ENCODE results near the gene KLHL14. TPM values are rescaled to one million over a fixed set of nuclear protein-coding genes. Genes with fewer than 3 reads are reported as not detected.

Gene KLHL14
- polyA plus RNA-seq, 2 of the 4 experiments (the other 2 are of a cell fraction) = not detected

DNA sequence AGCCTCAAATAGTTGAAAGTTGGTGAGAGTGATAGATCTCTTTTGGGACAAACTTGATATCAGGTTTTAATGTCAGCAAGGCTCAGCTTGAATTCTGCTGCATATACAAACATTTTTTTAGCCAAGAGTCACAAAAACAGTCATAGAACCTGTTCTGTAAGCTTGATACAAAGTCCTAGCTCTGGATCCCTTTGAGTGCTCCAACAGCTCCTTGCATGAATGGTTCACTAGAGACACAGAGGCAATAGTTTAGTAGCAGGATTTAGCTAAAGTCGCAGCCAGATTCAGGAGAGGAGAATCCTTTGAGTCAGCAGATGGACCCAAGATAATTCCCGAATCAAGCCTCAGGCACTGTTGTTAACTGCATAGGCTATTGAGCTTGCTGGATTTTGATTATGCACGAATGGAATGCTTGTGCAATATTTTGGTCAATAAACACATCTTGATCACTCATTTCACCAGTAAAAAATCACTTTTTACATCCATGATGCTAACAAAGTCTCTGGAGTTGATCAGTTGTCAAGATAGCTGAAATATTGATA, 148.6 kb downstream of the KLHL14 start:
- Histone ChIP-seq H3K27ac (no peak overlapping the region), H3K4me1 (no peaks in the 10 kb centered on the region), H3K9me3 (no peaks in the 10 kb centered on the region), H3K4me3 (no peak overlapping the region), H3K4me2 (no peak overlapping the region)
- CTCF ChIA-PET = no interaction called here
- POLR2A ChIA-PET = no interaction called here
- TF ChIP-seq MYC (IDR thresholded peaks at IDR 0.05; ENCODE audit: borderline replicate concordance, low read length) (no peak), ZC3H11A (IDR thresholded peaks at IDR 0.05) (no peak), ELK1 (IDR thresholded peaks at IDR 0.05; ENCODE audit: low read depth, low read length) (no peak), NR3C1 (IDR thresholded peaks at IDR 0.05) (no peak), PBX3 (IDR thresholded peaks at IDR 0.05) (no peak), MAFK (IDR thresholded peaks at IDR 0.05; ENCODE audit: partially characterized antibody) (no peak), HOXB5 (CRISPR knock-in tag; IDR thresholded peaks at IDR 0.05) (no peak), JUN (IDR thresholded peaks at IDR 0.05) (no peak), CTCF (IDR thresholded peaks at IDR 0.05) (no peak), FOSB (CRISPR knock-in tag; IDR thresholded peaks at IDR 0.05) (no peak), SMC3 (IDR thresholded peaks at IDR 0.05) (no peak), JUNB (IDR thresholded peaks at IDR 0.05) (no peak), HOXB13 (CRISPR knock-in tag; IDR thresholded peaks at IDR 0.05; ENCODE audit: low read depth) (no peak), HOXA7 (CRISPR knock-in tag; IDR thresholded peaks at IDR 0.05) (no peak), RARB (CRISPR knock-in tag; IDR thresholded peaks at IDR 0.05) (no peak), HDAC2 (IDR thresholded peaks at IDR 0.05) (no peak), RAD21 (conservative IDR thresholded peaks at IDR 0.05 in 1 of 2, IDR thresholded peaks at IDR 0.05 in 1 of 2) (no peak)
- TF ChIP-seq, protein P1, sequence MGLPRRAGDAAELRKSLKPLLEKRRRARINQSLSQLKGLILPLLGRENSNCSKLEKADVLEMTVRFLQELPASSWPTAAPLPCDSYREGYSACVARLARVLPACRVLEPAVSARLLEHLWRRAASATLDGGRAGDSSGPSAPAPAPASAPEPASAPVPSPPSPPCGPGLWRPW (IDR thresholded peaks at IDR 0.05) = no peak
- TF ChIP-seq, protein P2, sequence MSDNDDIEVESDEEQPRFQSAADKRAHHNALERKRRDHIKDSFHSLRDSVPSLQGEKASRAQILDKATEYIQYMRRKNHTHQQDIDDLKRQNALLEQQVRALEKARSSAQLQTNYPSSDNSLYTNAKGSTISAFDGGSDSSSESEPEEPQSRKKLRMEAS (IDR thresholded peaks at IDR 0.05) = no peak
- TF ChIP-seq, protein P3, sequence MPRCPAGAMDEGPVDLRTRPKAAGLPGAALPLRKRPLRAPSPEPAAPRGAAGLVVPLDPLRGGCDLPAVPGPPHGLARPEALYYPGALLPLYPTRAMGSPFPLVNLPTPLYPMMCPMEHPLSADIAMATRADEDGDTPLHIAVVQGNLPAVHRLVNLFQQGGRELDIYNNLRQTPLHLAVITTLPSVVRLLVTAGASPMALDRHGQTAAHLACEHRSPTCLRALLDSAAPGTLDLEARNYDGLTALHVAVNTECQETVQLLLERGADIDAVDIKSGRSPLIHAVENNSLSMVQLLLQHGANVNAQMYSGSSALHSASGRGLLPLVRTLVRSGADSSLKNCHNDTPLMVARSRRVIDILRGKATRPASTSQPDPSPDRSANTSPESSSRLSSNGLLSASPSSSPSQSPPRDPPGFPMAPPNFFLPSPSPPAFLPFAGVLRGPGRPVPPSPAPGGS (IDR thresholded peaks at IDR 0.05) = no peak
- ATAC-seq (no peak), DNase-seq (ENCODE audit: low read depth in 1 of 2, low spot score in 1 of 2) (no peak), FAIRE-seq (no peak)
- WGBS (ENCODE audit: missing lambda C conversion rate) = 2% methylated on average over 3 of the region's 3 CpGs

GRCh38 chr18:32623563-32623962, 149.3 kb downstream of the KLHL14 start:
- no peak for ATAC-seq
- ChIA-PET CTCF (no interaction called here), POLR2A (no interaction called here)
- Histone ChIP-seq H3K4me1 (no peaks in the 10 kb centered on the region), H3K9me3 (no peaks in the 10 kb centered on the region), H3K27ac (no peak overlapping the region), H3K4me3 (no peak overlapping the region), H3K4me2 (no peak overlapping the region)
- DNase-seq (ENCODE audit: low read depth in 1 of 2, low spot score in 1 of 2) = no peak
- FAIRE-seq = no peak
- no peak for TF ChIP-seq EHF (CRISPR knock-in tag; IDR thresholded peaks at IDR 0.05)
- no peak for TF ChIP-seq REST (IDR thresholded peaks at IDR 0.05)
- TF ChIP-seq ELK1 (IDR thresholded peaks at IDR 0.05; ENCODE audit: low read depth, low read length) = no peak
- no peak for TF ChIP-seq CTCF (IDR thresholded peaks at IDR 0.05)
- TF ChIP-seq RCOR1 (IDR thresholded peaks at IDR 0.05; ENCODE audit: low read depth, low read length) = no peak
- TF ChIP-seq NR3C1 (IDR thresholded peaks at IDR 0.05) = no peak
- TF ChIP-seq RNF2 (IDR thresholded peaks at IDR 0.05; ENCODE audit: borderline replicate concordance, low read depth) = no peak
- TF ChIP-seq ZSCAN20 (CRISPR knock-in tag; IDR thresholded peaks at IDR 0.05) = no peak

Measured in A549 (cell line).